Skin of body (tissue), 2 donors: ENCODE data around the gene SORCS2. TPM values are rescaled to one million over a fixed set of nuclear protein-coding genes. Genes with fewer than 3 reads are reported as not detected.
"Not testable (repeated sequence)": the region's sequence is repeated elsewhere in the genome, so short reads cannot be mapped to it uniquely, and the experiment has no call there.

Source experiments
- DNase-seq: peaks from one replicate; lab custom pipeline; 2025; lab: John Stamatoyannopoulos, UW
- total RNA-seq: library from RNA; depleted of rRNA; stranded (reverse); fragments of >200 nt; gene quantifications from one replicate; pipeline ENCODE4 v1.2.3, GENCODE V29; 2014

SORCS2 gene
- total RNA-seq, 1 donor from 2014 or later: 5.8 TPM

- no peak for DNase-seq
Observed at GRCh38 chr4:7598939-7599790, 406.8 kb downstream of the SORCS2 start.

GRCh38 chr4:7600247-7600646 lies 407.9 kb downstream of the SORCS2 start:
- DNase-seq: no peak

- DNase-seq: not testable (repeated sequence)
Observed at GRCh38 chr4:7602166-7602565, 409.8 kb downstream of the SORCS2 start.

- DNase-seq: peak; percentile 14
Observed at GRCh38 chr4:7607156-7607910, 415.0 kb downstream of the SORCS2 start.

GRCh38 chr4:7608046-7608445 lies 415.7 kb downstream of the SORCS2 start:
- no peak for DNase-seq

- no peak for DNase-seq
Observed at GRCh38 chr4:7609316-7609715, 417.0 kb downstream of the SORCS2 start.

- no peak for DNase-seq
Observed at GRCh38 chr4:7610022-7610670, 417.8 kb downstream of the SORCS2 start.

GRCh38 chr4:7610841-7611240 lies 418.5 kb downstream of the SORCS2 start:
- no peak for DNase-seq

GRCh38 chr4:7612311-7612897 lies 420.1 kb downstream of the SORCS2 start:
- no peak for DNase-seq

GRCh38 chr4:7614350-7614949 lies 422.1 kb downstream of the SORCS2 start:
- DNase-seq: no peak

- no peak for DNase-seq
Observed at GRCh38 chr4:7616193-7616592, 423.9 kb downstream of the SORCS2 start.

GRCh38 chr4:7618361-7618760 lies 426.0 kb downstream of the SORCS2 start:
- DNase-seq: no peak

- no peak for DNase-seq
Observed at GRCh38 chr4:7620086-7620813, 427.9 kb downstream of the SORCS2 start.

GRCh38 chr4:7620814-7621176 lies 428.5 kb downstream of the SORCS2 start:
- no peak for DNase-seq

- no peak for DNase-seq
Observed at GRCh38 chr4:7621252-7622035, 429.1 kb downstream of the SORCS2 start.

- no peak for DNase-seq
Observed at GRCh38 chr4:7622371-7622770, 430.0 kb downstream of the SORCS2 start.

- DNase-seq: no peak
Observed at GRCh38 chr4:7623468-7623867, 431.1 kb downstream of the SORCS2 start.

- DNase-seq: no peak
Observed at GRCh38 chr4:7624396-7624980, 432.1 kb downstream of the SORCS2 start.

- DNase-seq: no peak
Observed at GRCh38 chr4:7625071-7625470, 432.7 kb downstream of the SORCS2 start.

- no peak for DNase-seq
Observed at GRCh38 chr4:7626531-7626930, 434.2 kb downstream of the SORCS2 start.
